CMK (cell line): ENCODE measurements around the gene SHC1.

ENCODE experiments used
- DNase-seq: peaks from one replicate; pipeline ENCODE4 v3.0.0-alpha.2; 2010; ENCODE audit warnings: low read depth

Gene SHC1

DNA sequence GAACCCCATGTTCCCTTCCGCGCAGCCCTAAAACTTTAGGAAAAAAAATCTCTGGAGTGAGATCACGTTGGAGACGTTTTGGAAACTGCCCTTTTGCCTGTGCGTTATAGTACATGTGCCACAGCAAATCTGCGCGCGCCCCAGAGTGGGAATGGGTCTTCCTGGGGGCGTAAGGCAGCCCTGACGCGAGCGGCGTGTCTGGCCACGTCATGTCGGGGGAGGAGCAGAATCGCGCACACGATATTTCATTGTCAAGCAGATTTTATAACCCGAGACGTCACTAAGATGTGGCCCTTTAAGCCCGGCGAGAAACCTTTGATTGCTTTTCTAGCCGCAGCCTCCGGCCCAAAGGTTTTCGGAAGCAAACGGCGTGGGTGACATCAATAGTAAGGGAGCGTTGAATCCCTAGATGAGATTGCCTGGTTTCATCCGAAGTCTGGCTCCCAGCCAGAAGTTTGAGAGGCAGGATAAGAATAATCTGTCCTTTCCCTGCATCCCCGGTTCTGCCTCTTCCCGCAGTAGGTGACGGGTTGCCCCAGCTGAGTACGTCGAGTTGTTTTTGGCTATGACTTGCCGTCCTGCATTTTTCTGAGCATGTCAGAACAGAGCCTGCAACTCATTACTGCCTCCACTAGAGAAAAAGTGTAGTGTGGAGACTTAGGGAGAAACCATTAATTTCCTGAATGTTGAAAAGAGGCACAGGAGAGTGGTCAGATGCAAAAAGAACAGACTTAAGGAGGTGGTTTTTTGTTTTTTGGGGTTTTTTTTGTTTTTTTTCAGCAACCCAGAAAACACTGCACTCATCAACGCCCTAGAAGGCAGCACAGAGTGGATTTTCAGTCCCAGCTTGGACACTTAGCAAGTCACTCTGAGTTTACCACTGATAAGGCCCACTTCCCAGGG lies 33.2 kb downstream of the SHC1 start:
- peak; percentile 92 for DNase-seq

DNA sequence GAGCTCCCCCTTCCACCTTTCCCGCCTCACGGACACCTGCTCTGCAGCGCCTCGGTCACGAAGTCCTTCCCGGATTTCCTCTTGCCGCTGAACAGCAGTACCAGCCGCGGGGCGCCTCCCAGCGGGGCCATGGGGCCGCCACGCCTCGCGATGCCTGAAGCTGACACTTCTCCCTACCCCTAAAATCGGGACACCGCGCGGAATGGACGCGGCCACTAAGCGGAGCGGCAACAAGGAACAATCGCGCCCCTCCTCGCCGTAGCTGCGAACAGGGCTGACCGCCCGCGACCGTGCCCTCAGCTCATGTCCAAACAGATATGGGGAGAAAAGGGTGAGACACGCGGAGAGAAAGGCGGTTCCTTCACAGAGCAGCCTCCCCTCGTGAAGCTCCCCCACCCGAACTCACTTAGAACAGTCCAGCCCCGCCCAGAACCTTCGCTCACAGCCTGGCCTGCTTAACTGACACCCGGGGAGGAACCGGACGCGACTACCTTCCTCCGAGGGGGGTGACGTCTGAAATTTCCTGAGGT lies 33.9 kb downstream of the SHC1 start, which contains the start of gene PMVK:
TSS of gene PMVK (minus strand) at position 165 of the 530 bp plus-strand sequence. CDS start at position 131, 34 bp downstream.
- DNase-seq, result peak; percentile 95

DNA sequence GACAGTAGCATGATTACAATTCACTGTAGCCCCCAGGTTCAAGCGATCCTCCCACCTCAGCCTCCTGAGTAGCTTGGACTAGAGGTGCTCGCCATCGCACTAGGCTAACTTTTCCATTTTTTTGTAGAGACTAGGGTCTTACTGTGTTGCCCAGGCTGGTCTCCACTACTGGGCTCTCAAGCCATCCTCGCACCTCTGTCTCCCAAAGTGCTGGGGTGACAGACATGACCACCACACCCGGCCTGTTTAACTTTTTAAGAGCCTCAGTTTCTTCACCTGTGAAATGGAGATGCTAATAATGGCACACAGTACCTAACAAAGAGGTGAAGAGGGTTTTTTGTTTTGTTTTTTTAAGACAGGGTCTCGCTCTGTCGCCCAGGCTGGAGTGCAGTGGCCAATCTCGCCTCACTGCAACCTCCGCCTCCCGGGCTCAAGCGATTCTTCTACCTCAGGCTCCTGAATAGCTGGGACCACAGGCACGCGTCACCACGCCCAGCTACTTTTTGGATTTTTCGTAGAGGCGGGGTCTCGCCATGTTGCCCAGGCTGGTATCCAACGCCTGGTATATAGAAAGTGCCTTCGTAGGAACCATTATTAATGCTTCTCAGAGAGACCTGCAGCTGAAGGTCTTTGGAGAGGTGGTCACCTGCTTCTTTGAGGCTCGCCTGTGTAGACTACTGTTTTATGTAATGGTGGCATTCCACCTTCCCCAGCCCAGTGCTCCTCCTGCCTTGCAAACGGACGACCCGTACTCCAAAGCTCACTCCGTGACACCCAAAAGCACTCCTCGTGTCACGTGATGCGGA lies 34.6 kb downstream of the SHC1 start:
- no peak for DNase-seq

DNA sequence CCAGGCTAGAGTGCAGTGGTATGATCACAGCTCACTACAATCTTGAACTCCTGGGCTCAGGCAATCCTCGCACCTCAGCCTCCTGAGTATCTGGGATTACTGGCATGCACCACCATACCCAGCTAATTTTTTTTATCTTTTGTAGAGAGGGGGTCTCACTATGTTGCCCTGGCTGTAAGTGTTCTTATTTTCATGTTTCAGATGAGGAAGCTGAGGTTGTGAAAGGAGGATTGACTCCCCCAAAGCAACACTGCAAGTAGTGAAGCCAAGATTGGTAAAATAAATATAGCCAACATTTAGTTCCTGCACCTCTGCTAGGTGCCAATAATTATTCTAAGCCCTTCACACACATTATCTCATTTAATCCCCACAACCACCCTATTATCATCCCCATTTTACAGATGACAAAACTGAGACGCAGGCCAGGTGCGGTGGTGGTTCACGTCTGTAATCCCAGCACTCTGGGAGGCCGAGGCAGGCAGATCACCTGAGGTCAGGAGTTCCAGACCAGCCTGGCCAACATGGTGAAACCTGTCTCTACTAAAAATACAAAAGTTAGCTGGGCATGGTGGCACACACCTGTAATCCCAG lies 36.1 kb downstream of the SHC1 start:
- DNase-seq, result no peak

DNA sequence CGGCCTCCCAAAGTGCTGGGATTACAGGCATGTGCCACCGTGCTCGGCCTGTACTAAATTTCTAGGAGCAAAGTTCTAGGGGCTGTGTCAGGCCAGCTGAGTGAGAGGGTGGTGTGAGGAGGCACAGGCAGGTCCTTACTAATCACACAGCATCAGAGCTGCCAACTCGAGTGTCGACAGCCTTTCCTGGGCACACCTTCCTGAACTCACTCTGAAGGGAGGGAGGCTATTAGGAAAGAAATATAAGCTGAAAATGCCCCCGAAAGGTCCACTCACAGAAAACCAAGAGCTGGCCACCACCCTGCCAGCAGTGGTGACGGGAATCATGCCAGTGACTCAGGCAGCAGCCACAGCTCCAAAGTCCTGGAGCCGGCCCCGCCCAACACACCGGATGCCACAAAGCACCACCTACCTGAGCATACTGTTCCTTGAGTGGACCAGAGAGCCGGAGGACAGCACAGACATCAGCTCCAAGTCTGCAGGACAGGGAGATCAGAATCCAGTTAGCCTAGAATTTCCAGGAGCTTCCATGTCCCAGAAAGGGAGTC lies 38.5 kb downstream of the SHC1 start:
- DNase-seq, result no peak

DNA sequence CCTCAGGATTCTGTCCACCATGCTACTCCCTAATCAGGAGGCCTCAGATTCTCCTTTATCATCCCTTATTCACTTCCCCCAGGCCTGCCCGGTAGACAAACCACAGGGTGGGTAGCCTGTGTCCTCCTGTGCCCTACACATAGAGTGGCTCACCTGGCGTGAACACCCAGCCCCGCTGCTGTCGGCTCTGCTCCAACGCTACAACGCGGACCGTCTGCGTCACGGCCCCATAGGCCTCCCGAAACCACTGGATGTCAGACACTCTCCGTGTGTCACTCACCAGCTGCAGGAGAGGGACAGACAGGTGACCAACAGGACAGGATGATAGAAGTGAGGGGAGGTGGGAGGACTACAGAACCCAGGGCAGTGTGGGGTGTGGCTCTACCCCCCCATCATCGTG lies 44.3 kb downstream of the SHC1 start:
- no peak for DNase-seq

DNA sequence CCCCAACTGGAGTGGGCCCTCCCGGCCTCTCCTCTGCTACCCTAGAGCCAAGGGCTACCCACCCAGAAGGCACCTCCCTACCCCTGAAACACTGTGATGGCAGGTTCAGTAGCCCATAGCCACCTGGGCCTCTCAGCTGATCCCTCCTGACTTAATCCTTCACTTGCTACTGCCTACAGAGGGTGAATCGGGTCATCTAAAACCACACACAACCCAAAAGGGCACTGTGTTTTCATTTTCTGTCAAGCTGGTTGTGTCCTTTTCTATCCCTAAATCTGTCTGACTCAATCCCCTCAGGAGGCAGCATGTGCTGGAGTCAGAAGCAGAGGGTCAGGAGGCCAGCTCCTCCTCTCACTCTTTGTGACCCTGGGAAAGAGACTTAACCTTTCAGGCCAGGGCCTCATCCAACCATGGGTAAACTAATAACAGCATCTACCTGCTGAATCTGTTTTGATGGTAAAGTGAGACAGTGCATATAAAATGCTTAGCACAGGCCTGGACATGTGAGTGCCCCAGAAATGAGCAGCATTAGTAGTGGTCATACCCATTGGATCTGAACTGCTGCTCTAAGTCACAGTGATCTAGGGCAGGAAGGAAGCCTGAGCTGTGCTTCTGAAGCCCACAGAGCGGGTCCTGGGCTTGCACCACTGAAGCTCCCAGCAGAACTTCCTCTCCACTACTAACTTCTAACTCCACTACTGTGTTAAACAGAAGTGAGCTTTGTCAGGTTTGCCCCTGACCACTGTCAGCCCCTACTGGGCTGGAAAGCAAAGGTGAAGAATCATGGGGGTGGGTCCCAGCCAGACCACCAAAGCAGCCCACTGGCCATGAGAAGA lies 45.0 kb downstream of the SHC1 start:
- no peak for DNase-seq

DNA sequence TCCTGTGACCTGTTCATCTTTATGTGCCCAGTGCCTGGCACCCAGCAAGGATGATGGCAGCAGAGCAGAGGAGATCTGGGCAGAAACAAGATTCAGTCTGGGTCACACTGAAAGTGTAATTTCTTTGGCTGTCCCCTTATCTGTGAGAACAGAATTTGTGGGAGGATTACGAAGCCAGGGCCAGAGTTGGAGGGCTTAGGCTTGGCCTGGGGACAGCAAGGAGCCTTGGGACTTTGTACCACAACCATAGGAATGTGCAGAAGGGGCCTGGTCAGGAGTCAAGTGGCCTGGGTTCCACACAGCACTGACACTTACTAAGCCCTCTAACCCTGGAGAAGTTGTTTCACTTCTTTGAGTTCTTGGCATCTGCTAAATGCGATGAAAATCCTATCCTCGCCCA lies 46.9 kb downstream of the SHC1 start:
- no peak for DNase-seq

DNA sequence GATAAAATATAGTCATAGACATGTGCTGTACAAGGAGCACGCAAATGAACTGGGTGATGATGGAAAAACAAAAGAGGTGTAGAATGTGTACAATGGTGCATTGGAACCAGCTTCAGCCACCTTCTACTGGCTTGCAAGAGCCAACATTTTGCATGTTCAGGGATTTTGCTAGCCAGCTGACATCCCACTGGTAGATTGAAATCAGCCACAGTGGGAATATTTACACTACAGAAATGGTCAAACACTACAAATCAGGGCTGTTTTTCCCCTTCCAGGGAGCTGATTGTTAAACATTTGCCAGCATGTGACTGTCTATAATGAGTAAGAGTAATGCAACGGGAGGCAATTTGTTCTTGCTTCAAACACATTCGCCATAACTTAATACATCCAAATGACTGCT lies 57.3 kb downstream of the SHC1 start:
- DNase-seq, result no peak

DNA sequence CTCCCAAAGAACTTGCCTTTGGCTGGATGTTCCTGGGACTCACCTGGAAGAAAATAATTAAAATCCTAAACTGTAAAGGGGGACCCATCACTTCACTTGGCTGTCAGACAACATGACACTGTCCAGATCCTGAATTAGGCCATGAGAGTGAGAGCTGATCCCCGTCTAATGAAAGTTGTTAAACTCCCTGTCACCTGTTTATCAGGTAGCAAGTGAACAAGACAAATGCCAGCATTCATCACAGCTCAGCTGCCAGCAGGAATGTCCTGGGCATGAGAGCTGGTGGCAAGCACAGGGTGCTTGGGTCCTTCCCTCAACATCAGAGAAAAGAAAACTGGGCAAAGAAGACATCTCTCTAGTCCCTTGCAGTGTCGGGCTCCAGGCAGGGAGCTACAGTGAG lies 57.8 kb downstream of the SHC1 start:
- DNase-seq, result no peak
